K562 (cell line): ENCODE results near the gene TEX54. TPM values are rescaled to one million over a fixed set of nuclear protein-coding genes. Genes with fewer than 3 reads are reported as not detected.

ENCODE experiments used
- ATF1 ChIP-seq, 2 experiments: fragments of 450-650 bp in 1 of 2; IDR thresholded peaks; 2 replicates each; pipeline ENCODE4 v1.6.1; 2016; ENCODE audit warnings: missing compliant biosample characterization in 1 of 2, missing genetic modification characterization in 1 of 2
- CAMTA2 ChIP-seq: fragments of 250-450 bp; sonication (Bioruptor Pico); conservative IDR thresholded peaks from 2 replicates; pipeline ENCODE4 v1.5.1; 2022
- CGGBP1 ChIP-seq: fragments of 250-450 bp; sonication (Bioruptor Pico); IDR thresholded peaks from 2 replicates; pipeline ENCODE4 v1.9.0; 2021; ENCODE audit warnings: mild to moderate bottlenecking
- CHD2 ChIP-seq: IDR thresholded peaks from 2 replicates; pipeline ENCODE4 v1.6.1; 2011; ENCODE audit warnings: low read depth, low read length
- HOMEZ ChIP-seq: fragments of 250-450 bp; sonication (Bioruptor Pico); IDR thresholded peaks from 2 replicates; pipeline ENCODE4 v1.4.0; 2020; ENCODE audit warnings: mild to moderate bottlenecking, moderate library complexity
- JUN ChIP-seq, 2 experiments: sonication (generic) in 1 of 2; formaldehyde crosslinking in 1 of 2; IDR thresholded peaks; 2 replicates each; pipeline versions ENCODE4 v1.6.1 to v1.8.0; 2012 to 2022; ENCODE audit warnings: borderline replicate concordance in 2 of 2, mild to moderate bottlenecking in 2 of 2, improper control_type of control experiment in 1 of 2, low read depth in 1 of 2, low read length in 1 of 2, missing genetic modification reagents in 1 of 2
- KDM1A ChIP-seq, 2 experiments: fragments of 450-650 bp; IDR thresholded peaks; 2 replicates each; pipeline ENCODE4 v1.6.1; 2016; ENCODE audit warnings: mild to moderate bottlenecking in 2 of 2
- MECOM ChIP-seq: fragments of 250-450 bp; sonication (Bioruptor Pico); IDR thresholded peaks from 2 replicates; pipeline ENCODE4 v1.8.0; 2022; ENCODE audit warnings: inconsistent platforms
- MYBL2 ChIP-seq, 2 experiments: fragments of 450-650 bp in 1 of 2; sonication (generic) in 1 of 2; formaldehyde crosslinking in 1 of 2; IDR thresholded peaks; 2 replicates each; pipeline versions ENCODE4 v1.6.1 to v1.8.1; 2017 to 2022; ENCODE audit warnings: borderline replicate concordance in 1 of 2, inconsistent platforms in 1 of 2, low read depth in 1 of 2, mild to moderate bottlenecking in 1 of 2, missing genetic modification reagents in 1 of 2, moderate library complexity in 1 of 2
- POLR2B ChIP-seq: fragments of 450-650 bp; IDR thresholded peaks from 2 replicates; pipeline ENCODE4 v1.6.1; 2018; ENCODE audit warnings: low read depth; ENCODE audit not compliant: partially characterized antibody
- SNIP1 ChIP-seq: fragments of 450-650 bp; IDR thresholded peaks from 2 replicates; pipeline ENCODE4 v1.7.1; 2017; ENCODE audit warnings: low read depth, mild to moderate bottlenecking
- SREBF2 ChIP-seq: sonication (generic); formaldehyde crosslinking; IDR thresholded peaks from 2 replicates; pipeline ENCODE4 v1.4.0; 2020; ENCODE audit warnings: mild to moderate bottlenecking, missing genetic modification reagents
- TCFL5 ChIP-seq: fragments of 250-450 bp; sonication (Bioruptor Pico); conservative IDR thresholded peaks from 2 replicates; pipeline ENCODE4 v1.6.1; 2021; ENCODE audit warnings: mild to moderate bottlenecking, moderate library complexity, matching md5 sums
- THRAP3 ChIP-seq: fragments of 450-650 bp; IDR thresholded peaks from 2 replicates; pipeline ENCODE4 v1.6.1; 2016; ENCODE audit warnings: mild to moderate bottlenecking, inconsistent platforms, borderline replicate concordance
- USF1 ChIP-seq: sonication (generic); formaldehyde crosslinking; IDR thresholded peaks from 2 replicates; pipeline ENCODE4 v1.9.0; 2022; ENCODE audit warnings: mild to moderate bottlenecking, missing genetic modification reagents
- ZBTB43 ChIP-seq: sonication (generic); formaldehyde crosslinking; IDR thresholded peaks from 2 replicates; pipeline ENCODE4 v1.8.0; 2023; ENCODE audit warnings: mild to moderate bottlenecking, missing genetic modification reagents
- ZNF280B ChIP-seq: fragments of 250-450 bp; sonication (Bioruptor Pico); IDR thresholded peaks from 2 replicates; pipeline ENCODE4 v1.5.1; 2021; ENCODE audit warnings: mild to moderate bottlenecking
- ZNF57 ChIP-seq: fragments of 450-650 bp; formaldehyde crosslinking; IDR thresholded peaks from 2 replicates; pipeline ENCODE4 v1.4.0; 2020; ENCODE audit warnings: mild to moderate bottlenecking, moderate library complexity
- ZNF639 ChIP-seq, 2 experiments: fragments of 200-800 bp in 1 of 2; sonication (Bioruptor generic) in 1 of 2; sonication (generic) in 1 of 2; formaldehyde crosslinking in 1 of 2; IDR thresholded peaks in 1 of 2; conservative IDR thresholded peaks in 1 of 2; 2 replicates each; pipeline versions ENCODE4 v1.5.0 to v1.6.1; 2016 to 2020; ENCODE audit warnings: missing compliant biosample characterization in 1 of 2, missing genetic modification characterization in 1 of 2, missing genetic modification reagents in 1 of 2
- ZNF668 ChIP-seq: fragments of 250-450 bp; sonication (Bioruptor Pico); IDR thresholded peaks from 2 replicates; pipeline ENCODE4 v1.8.0; 2022; ENCODE audit warnings: mild to moderate bottlenecking, inconsistent platforms
- polyA plus RNA-seq, 8 experiments: library from polyadenylated mRNA; depleted of rRNA in 4 of 8; stranded (reverse) in 5 of 8; unstranded in 3 of 8; fragments of >200 nt; fragmentation: Nextera tagmentation in 2 of 8; fragmentation: Illumina TruSeq in 1 of 8; extraction: Ambion mirVana in 2 of 8; extraction: Trizol in 1 of 8; gene quantifications; 2 replicates each; pipeline versions ENCODE4 v1.2.1 to v1.2.3, GENCODE V29; 2011 to 2014; ENCODE audit warnings: inconsistent platforms in 1 of 8, missing spikeins in 1 of 8
- total RNA-seq, 7 experiments: library from RNA; depleted of rRNA in 6 of 7; stranded (reverse); fragments of >200 nt in 6 of 7; fragmentation: Illumina TruSeq in 2 of 7; extraction: Trizol in 2 of 7; gene quantifications; 2 replicates each; pipeline versions ENCODE4 v1.2.1 to v1.2.3, GENCODE V29; 2011 to 2021; ENCODE audit warnings: low replicate concordance in 1 of 7

The TEX54 gene
- total and polyA plus RNA-seq, 9 of the 15 experiments (the other 6 are each of a cell fraction or from before 2014, with no cell fraction given), result not detected

- no peak for TF ChIP-seq ZNF668 (CRISPR knock-in tag)
- no peak for TF ChIP-seq SNIP1
- peak in 1 of 2 experiments; percentile 27; a peak in 1 of 4 replicates for TF ChIP-seq KDM1A (IDR thresholded peaks at IDR 0.05)
- no peak for TF ChIP-seq HOMEZ
- TF ChIP-seq SREBF2 (CRISPR knock-in tag), result no peak
- TF ChIP-seq ZNF57 (CRISPR knock-in tag), result no peak
- no peak for TF ChIP-seq CAMTA2 (CRISPR knock-in tag)
- no peak for TF ChIP-seq TCFL5
- TF ChIP-seq THRAP3, result peak; percentile 89; the same call in 1 of the 2 replicates
- no peak for TF ChIP-seq CGGBP1 (CRISPR knock-in tag)
- no peak for TF ChIP-seq ZBTB43 (CRISPR knock-in tag)
- TF ChIP-seq MECOM, result 0 out of 2 replicates have a peak, but pooled peaks have one; percentile 20
- no peak for TF ChIP-seq USF1 (CRISPR knock-in tag)
- no peak for TF ChIP-seq ZNF280B (CRISPR knock-in tag)
- no peak for TF ChIP-seq POLR2B
- TF ChIP-seq ZNF639 (CRISPR knock-in tag; conservative IDR thresholded peaks at IDR 0.05 in 1 of 2, IDR thresholded peaks at IDR 0.05 in 1 of 2), result no peak
- no peak for TF ChIP-seq CHD2
- no peak for TF ChIP-seq ATF1 (CRISPR knock-in tag; IDR thresholded peaks at IDR 0.05)
- TF ChIP-seq ATF1 (tag; IDR thresholded peaks at IDR 0.05), result no peak
- TF ChIP-seq JUN (IDR thresholded peaks at IDR 0.05; ENCODE audit: borderline replicate concordance, low read depth, low read length), result no peak
- TF ChIP-seq JUN (CRISPR knock-in tag; IDR thresholded peaks at IDR 0.05; ENCODE audit: borderline replicate concordance), result no peak
- TF ChIP-seq MYBL2 (IDR thresholded peaks at IDR 0.05; ENCODE audit: low read depth), result no peak
- no peak for TF ChIP-seq MYBL2 (CRISPR knock-in tag; IDR thresholded peaks at IDR 0.05; ENCODE audit: borderline replicate concordance)
Observed at GRCh38 chr11:62842171-62842741, 9.6 kb upstream of the TEX54 start (continued).
